ENCODE data around the gene SMOC1. TPM values are rescaled to one million over a fixed set of nuclear protein-coding genes. Genes with fewer than 3 reads are reported as not detected.

The SMOC1 gene
- total and polyA plus RNA-seq, 9 of the 15 experiments (the other 6 are each of a cell fraction or from before 2014, with no cell fraction given): 0.04 TPM; not detected in 8

- no peaks in the 10 kb centered on the region for H3K9me1 ChIP-seq (ENCODE audit: control insufficient read depth, insufficient read depth, low read length)
- no peak overlapping the region for H3K9ac ChIP-seq (ENCODE audit: insufficient read depth in 1 of 2, low read depth in 2 of 2, low read length in 2 of 2)
- ChIA-PET CTCF (ENCODE audit: low intra/inter-chr PET ratio) (no interaction called here), POLR2A (no interaction called here)
- no peak overlapping the region for H3K27ac ChIP-seq (ENCODE audit: extremely low read depth, low read depth, low read length)
- no peaks in the 10 kb centered on the region for H3K36me3 ChIP-seq (ENCODE audit: control insufficient read depth, insufficient read depth, low read length)
- H3K9me3 ChIP-seq (replicated peaks; ENCODE audit: control insufficient read depth, insufficient read depth, low read depth, low read length): no peaks in the 10 kb centered on the region
- ATAC-seq (no peak), DNase-seq (ENCODE audit: extremely low read depth in 1 of 4, low spot score in 3 of 4) (no peak), FAIRE-seq (no peak)
- no peak for TF ChIP-seq CBX3 (IDR thresholded peaks at IDR 0.05; ENCODE audit: borderline replicate concordance in 1 of 2, low read length in 2 of 2)
- TF ChIP-seq L3MBTL2 (IDR thresholded peaks at IDR 0.05): no peak
- no peak for TF ChIP-seq ZNF511 (CRISPR knock-in tag; IDR thresholded peaks at IDR 0.05)
- no peak for TF ChIP-seq CBX5 (IDR thresholded peaks at IDR 0.05; ENCODE audit: borderline replicate concordance, low read depth)
- no peak for TF ChIP-seq ZBTB33 (CRISPR knock-in tag; IDR thresholded peaks at IDR 0.05)
- no peak for TF ChIP-seq POLR2A (conservative IDR thresholded peaks at IDR 0.05)
- TF ChIP-seq SFPQ (IDR thresholded peaks at IDR 0.05; ENCODE audit: low read depth, low read length): no peak
- H3K4me3 ChIP-seq: no peak overlapping the region
- in situ Hi-C loops (cut with MboI) (no loop called here), intact Hi-C loops (cut with micrococcal nuclease) (no loop called here)
- no peaks in the 10 kb centered on the region for H4K20me1 ChIP-seq (replicated peaks; ENCODE audit: control insufficient read depth, insufficient read depth, low read length)
- WGBS (ENCODE audit: insufficient coverage, low coverage, missing lambda C conversion rate): 0% methylated on average over 2 of the region's 2 CpGs
- H3K79me2 ChIP-seq (ENCODE audit: control insufficient read depth, insufficient read depth, low read length): no peaks in the 10 kb centered on the region
- H3K4me1 ChIP-seq (replicated peaks in 1 of 2; ENCODE audit: control insufficient read depth in 2 of 2, insufficient read depth in 2 of 2, low read length in 2 of 2): no peaks in the 10 kb centered on the region
- no peak overlapping the region for H3K4me2 ChIP-seq (ENCODE audit: insufficient read depth, low read length)
- H3K27me3 ChIP-seq (ENCODE audit: control insufficient read depth in 2 of 2, insufficient read depth in 2 of 2, low read length in 2 of 2): peaks cover 2 to 8% of the 10 kb centered on the region in 2 experiments; a peak in 4 of 5 replicates
- no peak overlapping the region for H2AFZ ChIP-seq (ENCODE audit: low read depth, low read length)
- no TSS peak for BruUV-seq (replicated peaks)
Measured at GRCh38 chr14:69854598-69854997, 24.6 kb upstream of the SMOC1 start.
